H1 (cell line): ENCODE results near the gene MAML3. TPM values are rescaled to one million over a fixed set of nuclear protein-coding genes. Genes with fewer than 3 reads are reported as not detected.

Experiments used
- CTCF ChIA-PET: fragments of 300-600 bp; sonication (Branson Sonifier 250); formaldehyde crosslinking; loops from one replicate; lab custom pipeline; 2021; ENCODE audit not compliant: partially characterized antibody; lab: Charles Lee
- POLR2A ChIA-PET: fragments of 300-600 bp; sonication (Branson Sonifier 250); formaldehyde crosslinking; loops from one replicate; lab custom pipeline; 2021; ENCODE audit warnings: inconsistent platforms; ENCODE audit not compliant: partially characterized antibody; lab: Charles Lee
- DNase-seq, 2 experiments: peaks; one replicate each; pipeline versions ENCODE4 v3.0.0 to v3.0.0-alpha.2; 2010 to 2022; ENCODE audit warnings: low spot score in 2 of 2, low read depth in 1 of 2, mixed read lengths in 1 of 2
- FAIRE-seq: peaks from 2 replicates; lab custom pipeline; 2011; peaks lifted over from hg19 to GRCh38; lab: Jason Lieb, UNC
- H2AFZ ChIP-seq: 2 replicates; pipeline ENCODE4 v1.8.1; 2012; ENCODE audit warnings: low read length, inconsistent platforms
- H2AK5ac ChIP-seq: 2 replicates; pipeline ENCODE4 v1.6.1; 2013; ENCODE audit warnings: low read depth, low read length
- H2BK120ac ChIP-seq: replicated peaks from 2 replicates; pipeline ENCODE3; 2013; ENCODE audit warnings: low read depth, low read length, inconsistent platforms
- H2BK12ac ChIP-seq: 2 replicates; pipeline ENCODE4 v1.6.1; 2013; ENCODE audit warnings: low read depth, low read length
- H2BK15ac ChIP-seq: 2 replicates; pipeline ENCODE4 v1.6.1; 2013; ENCODE audit warnings: low read length
- H2BK20ac ChIP-seq: 2 replicates; pipeline ENCODE4 v1.6.1; 2013; ENCODE audit warnings: low read length
- H2BK5ac ChIP-seq: 2 replicates; pipeline ENCODE4 v1.6.1; 2013; ENCODE audit warnings: low read depth, low read length
- H3K14ac ChIP-seq: 2 replicates; pipeline ENCODE4 v1.6.1; 2013; ENCODE audit warnings: inconsistent platforms; ENCODE audit not compliant: insufficient read length
- H3K18ac ChIP-seq: 2 replicates; pipeline ENCODE4 v1.6.1; 2013; ENCODE audit warnings: low read length; ENCODE audit errors: extremely low read depth
- H3K23ac ChIP-seq: 2 replicates; pipeline ENCODE4 v1.6.1; 2013; ENCODE audit warnings: inconsistent platforms; ENCODE audit not compliant: insufficient read length
- H3K23me2 ChIP-seq: 2 replicates; pipeline ENCODE4 v1.6.1; 2013; ENCODE audit warnings: low read depth, low read length
- H3K27ac ChIP-seq: 2 replicates; pipeline ENCODE4 v1.6.1; 2011; ENCODE audit warnings: low read depth, low read length, inconsistent platforms
- H3K27me3 ChIP-seq, 4 experiments: replicated peaks in 1 of 4; 1 replicate in 1 of 4; 2 replicates in 3 of 4; pipeline versions ENCODE4 v1.6.1 to v1.8.1; 2011 to 2013; ENCODE audit warnings: low read length in 3 of 4, mild to moderate bottlenecking in 3 of 4, inconsistent platforms in 2 of 4, mixed read lengths in 2 of 4, moderate library complexity in 1 of 4; ENCODE audit not compliant: control insufficient read depth in 3 of 4, insufficient read depth in 3 of 4; ENCODE audit errors: extremely low read depth in 1 of 4
- H3K36me3 ChIP-seq, 4 experiments: 2 replicates each; pipeline versions ENCODE4 v1.6.1 to v1.8.1; 2011 to 2013; ENCODE audit warnings: mild to moderate bottlenecking in 4 of 4, low read length in 3 of 4, moderate library complexity in 2 of 4, control low read depth in 1 of 4, inconsistent platforms in 1 of 4; ENCODE audit not compliant: insufficient read depth in 4 of 4, control insufficient read depth in 2 of 4
- H3K4ac ChIP-seq: replicated peaks from 2 replicates; pipeline ENCODE3; 2013; ENCODE audit warnings: low read length, low read depth, mixed read lengths, inconsistent platforms; ENCODE audit not compliant: insufficient read length
- H3K4me1 ChIP-seq, 4 experiments: replicated peaks in 1 of 4; 1 replicate in 1 of 4; 2 replicates in 3 of 4; pipeline versions ENCODE4 v1.6.1 to v1.8.1; 2011 to 2013; ENCODE audit warnings: low read length in 3 of 4, inconsistent platforms in 2 of 4, mixed read lengths in 1 of 4; ENCODE audit not compliant: insufficient read depth in 4 of 4, control insufficient read depth in 3 of 4
- H3K4me2 ChIP-seq, 2 experiments: 2 replicates each; pipeline versions ENCODE4 v1.6.1 to v1.8.1; 2011 to 2013; ENCODE audit warnings: low read depth in 2 of 2, low read length in 2 of 2, control low read depth in 1 of 2, inconsistent platforms in 1 of 2, mild to moderate bottlenecking in 1 of 2; ENCODE audit not compliant: insufficient read depth in 1 of 2
- H3K4me3 ChIP-seq, 4 experiments: fragments of 200-600, 300-600 bp in 1 of 4; sonication (generic), shearing (Covaris generic), sonication (Bioruptor Twin) in 1 of 4; 2 replicates each; pipeline versions ENCODE4 v1.5.1 to v1.8.1; 2011 to 2016; ENCODE audit warnings: low read length in 4 of 4, low read depth in 3 of 4, control low read depth in 2 of 4, inconsistent platforms in 2 of 4, mild to moderate bottlenecking in 2 of 4, mixed read lengths in 1 of 4, moderate library complexity in 1 of 4; ENCODE audit not compliant: insufficient read depth in 2 of 4; ENCODE audit errors: extremely low read depth in 1 of 4
- H3K56ac ChIP-seq: replicated peaks from 2 replicates; pipeline ENCODE3; 2013; ENCODE audit warnings: low read depth, mild to moderate bottlenecking, mixed read lengths, low read length, inconsistent platforms; ENCODE audit not compliant: insufficient read length
- H3K79me1 ChIP-seq: 2 replicates; pipeline ENCODE4 v1.6.1; 2013; ENCODE audit warnings: low read depth, low read length, control low read depth
- H3K79me2 ChIP-seq, 2 experiments: 2 replicates each; pipeline versions ENCODE4 v1.6.1 to v1.8.1; 2012 to 2013; ENCODE audit warnings: low read length in 2 of 2, mild to moderate bottlenecking in 2 of 2, inconsistent platforms in 1 of 2; ENCODE audit not compliant: insufficient read depth in 2 of 2, control insufficient read depth in 1 of 2
- H3K9ac ChIP-seq, 4 experiments: replicated peaks in 1 of 4; 1 replicate in 1 of 4; 2 replicates in 3 of 4; pipeline versions ENCODE4 v1.6.1 to v1.8.1; 2011 to 2013; ENCODE audit warnings: low read depth in 3 of 4, low read length in 3 of 4, control low read depth in 2 of 4, mild to moderate bottlenecking in 2 of 4, moderate library complexity in 2 of 4, inconsistent platforms in 1 of 4; ENCODE audit errors: extremely low read depth in 1 of 4
- H3K9me3 ChIP-seq, 2 experiments: 2 replicates each; pipeline versions ENCODE4 v1.6.1 to v1.8.1; 2012 to 2013; ENCODE audit warnings: mild to moderate bottlenecking in 2 of 2, moderate library complexity in 2 of 2, control low read depth in 1 of 2, inconsistent platforms in 1 of 2, low read depth in 1 of 2, low read length in 1 of 2, mixed read lengths in 1 of 2; ENCODE audit not compliant: insufficient read depth in 2 of 2
- H4K20me1 ChIP-seq, 2 experiments: replicated peaks in 1 of 2; 2 replicates each; pipeline versions ENCODE3 to v1.8.1; 2011 to 2013; ENCODE audit warnings: inconsistent platforms in 2 of 2, low read length in 2 of 2, mild to moderate bottlenecking in 1 of 2; ENCODE audit not compliant: insufficient read depth in 2 of 2, control insufficient read depth in 1 of 2
- H4K5ac ChIP-seq: 2 replicates; pipeline ENCODE4 v1.6.1; 2013; ENCODE audit warnings: low read length, low read depth, mixed read lengths, inconsistent platforms; ENCODE audit not compliant: insufficient read length
- H4K8ac ChIP-seq: 2 replicates; pipeline ENCODE4 v1.8.0; 2013; ENCODE audit warnings: mild to moderate bottlenecking, moderate library complexity, low read length, inconsistent platforms; ENCODE audit not compliant: insufficient read depth; ENCODE audit errors: extremely low read depth
- H4K91ac ChIP-seq: replicated peaks from 2 replicates; pipeline ENCODE3; 2013; ENCODE audit warnings: low read length, mixed read lengths, inconsistent platforms; ENCODE audit not compliant: insufficient read length
- ATF3 ChIP-seq: IDR thresholded peaks from 2 replicates; pipeline ENCODE4 v1.6.1; 2011; ENCODE audit warnings: low read depth, mild to moderate bottlenecking, low read length; ENCODE audit not compliant: insufficient read depth
- BCL11A ChIP-seq, 2 experiments: IDR thresholded peaks; one replicate each; pipeline ENCODE4 v1.6.1; 2011; ENCODE audit warnings: low read depth in 2 of 2, low read length in 2 of 2, mild to moderate bottlenecking in 2 of 2
- CBX5 ChIP-seq: fragments of 300-800, 300-1000 bp; sonication (generic); IDR thresholded peaks from 2 replicates; pipeline ENCODE4 v1.7.1; 2016; ENCODE audit warnings: antibody characterized with exemption, low read length, low read depth
- GABPA ChIP-seq: IDR thresholded peaks from 2 replicates; pipeline ENCODE4 v1.6.1; 2011; ENCODE audit warnings: mild to moderate bottlenecking, low read length, moderate library complexity, borderline replicate concordance; ENCODE audit not compliant: insufficient read depth
- GTF2F1 ChIP-seq: IDR thresholded peaks from 2 replicates; pipeline ENCODE4 v1.6.1; 2012; ENCODE audit warnings: low read depth, low read length, improper control_type of control experiment, borderline replicate concordance
- WGBS, 2 experiments: shearing (Covaris generic) in 1 of 2; methylation state at CpG; one replicate each; pipeline versions ENCODE4 v1.1.6 to v1.1.7; 2013 to 2015; ENCODE audit warnings: low lambda C conversion rate in 2 of 2, mixed read lengths in 2 of 2, inconsistent platforms in 1 of 2, low coverage in 1 of 2, missing lambda C conversion rate in 1 of 2; ENCODE audit not compliant: insufficient replicate concordance in 2 of 2, insufficient coverage in 1 of 2, insufficient read length in 1 of 2; ENCODE audit errors: extremely low coverage in 1 of 2, missing lambda C conversion rate in 1 of 2; 5-methylcytosine and 5-hydroxymethylcytosine counted together
- polyA plus RNA-seq, 7 experiments: library from polyadenylated mRNA; depleted of rRNA in 3 of 7; stranded (reverse) in 5 of 7; unstranded in 2 of 7; fragments of >200 nt in 5 of 7; fragments of 200-250 nt in 2 of 7; gene quantifications; 1 replicate in 5 of 7; 2 replicates in 1 of 7; 4 replicates in 1 of 7; pipeline versions ENCODE4 v1.2.1 to v1.2.3, GENCODE V29; 2011 to 2013; ENCODE audit warnings: missing spikeins in 2 of 7, mixed read lengths in 2 of 7
- total RNA-seq: library from RNA; stranded (reverse); fragmentation: NEBNext Ultra II Directional; extraction: Animal tissue kit (Norgen Biotek cat#: 25700); gene quantifications from 2 replicates; pipeline ENCODE4 v1.2.1, GENCODE V29; 2021

Gene MAML3
- total and polyA plus RNA-seq, 2 of the 8 experiments (the other 6 are each of a cell fraction or from before 2014, with no cell fraction given) = 2.1 to 5.7 TPM

- Histone ChIP-seq H3K36me3 (no peaks in the 10 kb centered on the region), H3K56ac (no peak overlapping the region), H3K9me3 (no peaks in the 10 kb centered on the region), H3K27me3 (no peaks in the 10 kb centered on the region; a peak in 2 of 7 replicates), H3K14ac (no peak overlapping the region), H3K4me3 (no peak overlapping the region), H3K79me1 (no peaks in the 10 kb centered on the region), H3K79me2 (no peaks in the 10 kb centered on the region), H3K9ac (no peak overlapping the region), H2BK15ac (no peak overlapping the region), H3K23me2 (no peaks in the 10 kb centered on the region), H4K20me1 (no peaks in the 10 kb centered on the region), H3K27ac (no peak overlapping the region), H2BK12ac (no peak overlapping the region), H2BK5ac (no peak overlapping the region), H3K4me2 (no peak overlapping the region), H2BK120ac (no peak overlapping the region), H4K5ac (no peak overlapping the region)
- 83% methylated on average over 3 of the region's 3 CpGs; no CpG with 5 or more reads in 1 of the 2 experiments for WGBS, 2 experiments
- POLR2A ChIA-PET = no interaction called here
- CTCF ChIA-PET = no interaction called here
- TF ChIP-seq ATF3 (no peak), CBX5 (no peak), BCL11A (IDR thresholded peaks at IDR 0.05; ENCODE audit: low read depth in 2 of 2, low read length in 2 of 2) (no peak), GABPA (no peak), GTF2F1 (no peak)
- TF ChIP-seq, all 59 proteins: peak for 0
- Histone ChIP-seq H3K23ac (no peak overlapping the region), H2BK20ac (no peak overlapping the region), H3K4ac (no peak overlapping the region), H2AK5ac (no peak overlapping the region), H2AFZ (no peak overlapping the region), H3K4me1 (no peaks in the 10 kb centered on the region), H4K91ac (no peak overlapping the region), H3K18ac (no peak overlapping the region), H4K8ac (no peak overlapping the region)
- DNase-seq = no peak
- no peak for FAIRE-seq
These were observed 195.3 kb downstream of the MAML3 start for GRCh38 chr4:139958739-139959098.
